ENCODE data around the gene COL6A2. TPM values are rescaled to one million over a fixed set of nuclear protein-coding genes. Genes with fewer than 3 reads are reported as not detected.

The COL6A2 gene
- total and polyA plus RNA-seq, 4 donors = 88.8 to 466 (median 185) TPM

- WGBS (ENCODE audit: insufficient coverage) = 91% methylated on average over 39 of the region's 39 CpGs
- no peak for DNase-seq (ENCODE audit: low read depth in 4 of 6, low spot score in 6 of 6)
- peaks cover 32% of the 10 kb centered on the region for H3K36me3 ChIP-seq (ENCODE audit: control insufficient read depth, insufficient read depth, low read length)
- H3K27me3 ChIP-seq (ENCODE audit: control insufficient read depth, insufficient read depth, low read length) = no peaks in the 10 kb centered on the region
- H3K4me3 ChIP-seq (ENCODE audit: low read depth, low read length) = no peak overlapping the region
- no peaks in the 10 kb centered on the region for H3K9me3 ChIP-seq (ENCODE audit: control insufficient read depth, insufficient read depth, low read length)
- H3K4me1 ChIP-seq (ENCODE audit: control insufficient read depth, insufficient read depth, low read length) = peaks cover 13% of the 10 kb centered on the region
- H3K27ac ChIP-seq (ENCODE audit: low read depth, low read length) = no peak overlapping the region
These were observed 56.4 kb downstream of the COL6A2 start for GRCh38 chr21:46154155-46154954.

DNA sequence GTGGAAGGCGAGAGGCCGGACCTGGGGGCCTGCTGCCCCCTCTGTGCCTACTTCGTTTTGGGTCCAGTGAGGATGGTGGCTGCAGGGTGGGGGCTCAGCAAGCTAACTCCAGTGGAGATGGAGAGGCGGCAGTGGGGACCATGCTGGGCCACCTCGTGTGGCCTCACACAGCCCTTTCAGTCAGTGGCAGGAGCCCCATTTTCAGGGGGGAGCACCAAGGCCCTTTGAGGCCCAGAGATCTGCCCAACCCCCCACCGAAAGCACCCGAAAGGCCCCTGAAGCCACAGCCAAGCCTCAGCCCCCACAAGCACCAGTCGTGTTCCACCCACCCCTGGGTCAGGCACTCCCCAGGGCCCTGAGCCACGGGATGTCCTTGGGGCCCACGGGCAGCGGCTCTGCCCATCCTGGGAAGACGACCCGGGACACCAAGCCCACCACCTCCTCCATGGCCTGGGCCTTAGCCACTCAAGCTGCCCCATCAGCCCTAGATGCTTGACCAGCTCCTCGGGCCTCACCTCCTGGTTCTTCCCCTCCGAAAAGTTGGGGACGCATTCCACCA, 57.1 kb downstream of the COL6A2 start:
- peaks cover 39% of the 10 kb centered on the region for H3K36me3 ChIP-seq (ENCODE audit: control insufficient read depth, insufficient read depth, low read length)
- peaks cover 13% of the 10 kb centered on the region for H3K4me1 ChIP-seq (ENCODE audit: control insufficient read depth, insufficient read depth, low read length)
- H3K27me3 ChIP-seq (ENCODE audit: control insufficient read depth, insufficient read depth, low read length) = no peaks in the 10 kb centered on the region
- 90% methylated on average over 16 of the region's 16 CpGs for WGBS (ENCODE audit: insufficient coverage)
- no peak overlapping the region for H3K27ac ChIP-seq (ENCODE audit: low read depth, low read length)
- no peak overlapping the region for H3K4me3 ChIP-seq (ENCODE audit: low read depth, low read length)
- no peaks in the 10 kb centered on the region for H3K9me3 ChIP-seq (ENCODE audit: control insufficient read depth, insufficient read depth, low read length)
- DNase-seq (ENCODE audit: low read depth in 4 of 6, low spot score in 6 of 6) = no peak

- DNase-seq (ENCODE audit: low read depth in 4 of 6, low spot score in 6 of 6) = no peak
- 77% methylated on average over 34 of the region's 34 CpGs for WGBS (ENCODE audit: insufficient coverage)
- Histone ChIP-seq H3K27me3 (ENCODE audit: control insufficient read depth, insufficient read depth, low read length) (no peaks in the 10 kb centered on the region), H3K9me3 (ENCODE audit: control insufficient read depth, insufficient read depth, low read length) (no peaks in the 10 kb centered on the region), H3K4me3 (ENCODE audit: low read depth, low read length) (no peak within 1 kb of the TSS), H3K4me1 (ENCODE audit: control insufficient read depth, insufficient read depth, low read length) (peaks cover 13% of the 10 kb centered on the region), H3K36me3 (ENCODE audit: control insufficient read depth, insufficient read depth, low read length) (peaks cover 46% of the 10 kb centered on the region), H3K27ac (ENCODE audit: low read depth, low read length) (no peak within 1 kb of the TSS)
These were observed 57.8 kb downstream of the COL6A2 start, which contains the start of gene FTCD for GRCh38 chr21:46155514-46156377. TSS of gene FTCD (minus strand) at chr21:46155579. CDS start at chr21:46155523, 56 bp downstream.

- Histone ChIP-seq H3K4me1 (ENCODE audit: control insufficient read depth, insufficient read depth, low read length) (peaks cover 13% of the 10 kb centered on the region), H3K36me3 (ENCODE audit: control insufficient read depth, insufficient read depth, low read length) (peaks cover 49% of the 10 kb centered on the region), H3K9me3 (ENCODE audit: control insufficient read depth, insufficient read depth, low read length) (no peaks in the 10 kb centered on the region), H3K27ac (ENCODE audit: low read depth, low read length) (no peak overlapping the region), H3K27me3 (ENCODE audit: control insufficient read depth, insufficient read depth, low read length) (no peaks in the 10 kb centered on the region), H3K4me3 (ENCODE audit: low read depth, low read length) (no peak overlapping the region)
- 70% methylated on average over 6 of the region's 7 CpGs for WGBS (ENCODE audit: insufficient coverage)
- DNase-seq (ENCODE audit: low read depth in 4 of 6, low spot score in 6 of 6) = no peak
These were observed 58.4 kb downstream of the COL6A2 start for GRCh38 chr21:46156378-46156645.

DNA sequence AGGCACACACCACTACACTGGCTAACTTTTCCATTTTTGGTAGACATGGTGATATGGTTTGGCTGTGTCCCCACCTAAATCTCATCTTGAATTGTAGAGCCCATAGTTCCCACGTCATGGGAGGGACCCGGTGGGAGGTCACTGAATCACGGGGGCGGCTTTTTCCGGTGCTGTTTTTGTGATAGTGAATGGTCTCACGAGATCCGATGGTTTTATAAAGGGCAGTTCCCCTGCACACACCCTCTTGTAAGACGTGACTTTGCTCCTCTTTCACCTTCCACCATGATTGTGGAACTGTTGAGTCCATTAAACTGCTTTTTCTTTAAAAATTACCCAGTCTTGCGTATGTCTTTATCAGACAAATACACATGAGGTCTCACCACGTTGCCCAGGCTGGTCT, 58.8 kb downstream of the COL6A2 start:
- WGBS (ENCODE audit: insufficient coverage) = 79% methylated on average over 4 of the region's 10 CpGs
- Histone ChIP-seq H3K9me3 (ENCODE audit: control insufficient read depth, insufficient read depth, low read length) (no peaks in the 10 kb centered on the region), H3K36me3 (ENCODE audit: control insufficient read depth, insufficient read depth, low read length) (peaks cover 53% of the 10 kb centered on the region), H3K4me1 (ENCODE audit: control insufficient read depth, insufficient read depth, low read length) (peaks cover 13% of the 10 kb centered on the region), H3K27me3 (ENCODE audit: control insufficient read depth, insufficient read depth, low read length) (peaks cover under 1% of the 10 kb centered on the region), H3K4me3 (ENCODE audit: low read depth, low read length) (no peak overlapping the region), H3K27ac (ENCODE audit: low read depth, low read length) (no peak overlapping the region)
- no peak for DNase-seq (ENCODE audit: low read depth in 4 of 6, low spot score in 6 of 6)

- no peaks in the 10 kb centered on the region for H3K9me3 ChIP-seq (ENCODE audit: control insufficient read depth, insufficient read depth, low read length)
- peaks cover 7% of the 10 kb centered on the region for H3K27me3 ChIP-seq (ENCODE audit: control insufficient read depth, insufficient read depth, low read length)
- H3K4me1 ChIP-seq (ENCODE audit: control insufficient read depth, insufficient read depth, low read length) = peaks cover 13% of the 10 kb centered on the region
- no peak overlapping the region for H3K4me3 ChIP-seq (ENCODE audit: low read depth, low read length)
- no peak for DNase-seq (ENCODE audit: low read depth in 4 of 6, low spot score in 6 of 6)
- H3K27ac ChIP-seq (ENCODE audit: low read depth, low read length) = no peak overlapping the region
- WGBS (ENCODE audit: insufficient coverage) = 92% methylated on average over 10 of the region's 12 CpGs
- H3K36me3 ChIP-seq (ENCODE audit: control insufficient read depth, insufficient read depth, low read length) = peaks cover 60% of the 10 kb centered on the region
These were observed 59.6 kb downstream of the COL6A2 start for GRCh38 chr21:46157396-46157986.

DNA sequence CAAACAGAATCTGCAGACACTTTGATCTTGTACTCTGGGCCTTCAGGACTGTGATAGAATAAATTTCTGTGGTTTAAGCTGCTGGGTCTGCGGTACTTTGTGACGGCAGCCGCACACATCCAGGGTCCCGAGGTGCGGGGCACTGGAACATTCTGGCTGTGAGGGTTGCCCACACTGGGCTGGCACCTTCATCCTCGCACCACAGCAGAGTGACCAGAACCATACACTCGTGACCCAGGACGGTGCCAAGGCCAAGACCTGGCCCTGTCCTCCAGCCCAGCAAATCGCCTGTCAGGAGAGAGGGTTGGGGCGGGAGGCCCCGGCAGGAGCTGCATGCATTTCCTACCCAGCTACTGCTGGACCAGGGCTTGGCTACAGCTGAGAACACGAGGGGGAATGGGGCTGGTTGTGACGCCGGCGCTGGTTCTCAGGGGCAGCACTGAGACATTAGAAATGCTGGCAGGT, 60.1 kb downstream of the COL6A2 start:
- no peak for DNase-seq (ENCODE audit: low read depth in 4 of 6, low spot score in 6 of 6)
- no peak overlapping the region for H3K4me3 ChIP-seq (ENCODE audit: low read depth, low read length)
- peaks cover 60% of the 10 kb centered on the region for H3K36me3 ChIP-seq (ENCODE audit: control insufficient read depth, insufficient read depth, low read length)
- no peak overlapping the region for H3K27ac ChIP-seq (ENCODE audit: low read depth, low read length)
- WGBS (ENCODE audit: insufficient coverage) = 90% methylated on average over 15 of the region's 15 CpGs
- peaks cover 9% of the 10 kb centered on the region for H3K4me1 ChIP-seq (ENCODE audit: control insufficient read depth, insufficient read depth, low read length)
- H3K9me3 ChIP-seq (ENCODE audit: control insufficient read depth, insufficient read depth, low read length) = no peaks in the 10 kb centered on the region
- peaks cover 7% of the 10 kb centered on the region for H3K27me3 ChIP-seq (ENCODE audit: control insufficient read depth, insufficient read depth, low read length)

- Histone ChIP-seq H3K36me3 (ENCODE audit: control insufficient read depth, insufficient read depth, low read length) (peaks cover 58% of the 10 kb centered on the region), H3K27me3 (ENCODE audit: control insufficient read depth, insufficient read depth, low read length) (peaks cover 7% of the 10 kb centered on the region), H3K27ac (ENCODE audit: low read depth, low read length) (no peak overlapping the region), H3K4me3 (ENCODE audit: low read depth, low read length) (no peak overlapping the region), H3K4me1 (ENCODE audit: control insufficient read depth, insufficient read depth, low read length) (peaks cover 2% of the 10 kb centered on the region), H3K9me3 (ENCODE audit: control insufficient read depth, insufficient read depth, low read length) (no peaks in the 10 kb centered on the region)
- no peak for DNase-seq (ENCODE audit: low read depth in 4 of 6, low spot score in 6 of 6)
- 92% methylated on average over 7 of the region's 10 CpGs for WGBS (ENCODE audit: insufficient coverage)
These were observed 60.9 kb downstream of the COL6A2 start for GRCh38 chr21:46158666-46159300.

GRCh38 chr21:46159390-46159789, 61.5 kb downstream of the COL6A2 start:
- H3K9me3 ChIP-seq (ENCODE audit: control insufficient read depth, insufficient read depth, low read length) = no peaks in the 10 kb centered on the region
- no peaks in the 10 kb centered on the region for H3K4me1 ChIP-seq (ENCODE audit: control insufficient read depth, insufficient read depth, low read length)
- peaks cover 56% of the 10 kb centered on the region for H3K36me3 ChIP-seq (ENCODE audit: control insufficient read depth, insufficient read depth, low read length)
- no peak for DNase-seq (ENCODE audit: low read depth in 4 of 6, low spot score in 6 of 6)
- no peak overlapping the region for H3K27ac ChIP-seq (ENCODE audit: low read depth, low read length)
- peaks cover 7% of the 10 kb centered on the region for H3K27me3 ChIP-seq (ENCODE audit: control insufficient read depth, insufficient read depth, low read length)
- H3K4me3 ChIP-seq (ENCODE audit: low read depth, low read length) = no peak overlapping the region
- 86% methylated on average over 12 of the region's 12 CpGs for WGBS (ENCODE audit: insufficient coverage)

All from spinal cord (tissue), 10 donors.